K562 (cell line): ENCODE measurements around the gene HIGD1C. TPM values are rescaled to one million over a fixed set of nuclear protein-coding genes. Genes with fewer than 3 reads are reported as not detected.

ENCODE experiments used
- ATAC-seq: fragments of 200-7000 bp; cut with Tn5 transposase; 3 replicates; pipeline ENCODE4 v1.9.1; 2020; ENCODE audit warnings: moderate library complexity
- BruUV-seq: library from RNA; stranded (reverse); fragments of 400-500 nt; replicated peaks from 2 replicates; lab custom pipeline; 2021; lab: Mats Ljungman, UMichigan
- CTCF ChIA-PET: fragments of 300-600 bp; formaldehyde crosslinking; extraction: SDS; loops from one replicate; lab custom pipeline; 2021; ENCODE audit warnings: low intra/inter-chr PET ratio; lab: Yijun Ruan, JAX
- POLR2A ChIA-PET: fragments of 300-600, 350-650 bp; sonication (Branson Sonifier 250); formaldehyde crosslinking; extraction: SDS; loops from one replicate; lab custom pipeline; 2021; ENCODE audit warnings: antibody characterized with exemption, inconsistent platforms; lab: Yijun Ruan, JAX
- DNase-seq, 4 experiments: peaks; one replicate each; pipeline versions ENCODE4 v3.0.0 to v3.0.0-alpha.2; 2011 to 2018; ENCODE audit warnings: low spot score in 3 of 4, mixed read lengths in 3 of 4; ENCODE audit errors: extremely low read depth in 1 of 4
- FAIRE-seq: peaks from 2 replicates; lab custom pipeline; 2011; peaks lifted over from hg19 to GRCh38; lab: Jason Lieb, UNC
- H2AFZ ChIP-seq: 2 replicates; pipeline ENCODE4 v1.6.0; 2011; ENCODE audit warnings: low read depth, low read length, control low read depth, inconsistent platforms
- H3K27ac ChIP-seq: fragments of 200-600 bp; 3 replicates; pipeline ENCODE4 v1.8.0; 2011; ENCODE audit warnings: low read depth, mild to moderate bottlenecking, control low read depth, inconsistent platforms, low read length, moderate library complexity, mixed read lengths; ENCODE audit errors: extremely low read depth
- H3K27me3 ChIP-seq, 2 experiments: fragments of 300-600 bp in 1 of 2; 2 replicates in 1 of 2; 3 replicates in 1 of 2; pipeline versions ENCODE4 v1.6.0 to v1.8.0; 2011; ENCODE audit warnings: inconsistent platforms in 2 of 2, low read length in 2 of 2, mild to moderate bottlenecking in 1 of 2, mixed read lengths in 1 of 2, moderate library complexity in 1 of 2; ENCODE audit not compliant: control insufficient read depth in 2 of 2, insufficient read depth in 2 of 2
- H3K36me3 ChIP-seq: fragments of 300-600 bp; 3 replicates; pipeline ENCODE4 v1.8.0; 2011; ENCODE audit warnings: mild to moderate bottlenecking, low read length, inconsistent platforms; ENCODE audit not compliant: control insufficient read depth, insufficient read depth
- H3K4me1 ChIP-seq, 2 experiments: fragments of 200-600 bp in 1 of 2; replicated peaks in 1 of 2; 2 replicates in 1 of 2; 3 replicates in 1 of 2; pipeline versions ENCODE4 v1.5.1 to v1.8.0; 2011; ENCODE audit warnings: inconsistent platforms in 2 of 2, low read length in 2 of 2, mild to moderate bottlenecking in 1 of 2, mixed read lengths in 1 of 2, moderate library complexity in 1 of 2; ENCODE audit not compliant: control insufficient read depth in 2 of 2, insufficient read depth in 2 of 2
- H3K4me2 ChIP-seq: 2 replicates; pipeline ENCODE4 v1.6.1; 2011; ENCODE audit warnings: low read length, control low read depth, inconsistent platforms, mixed read lengths; ENCODE audit not compliant: insufficient read depth
- H3K4me3 ChIP-seq: fragments of 200-600 bp; sonication (generic), shearing (Covaris generic); 2 replicates; pipeline ENCODE4 v1.5.1; 2016; ENCODE audit warnings: control low read depth, inconsistent platforms
- H3K79me2 ChIP-seq: fragments of 200-600 bp; 3 replicates; pipeline ENCODE4 v1.8.0; 2011; ENCODE audit warnings: low read length, inconsistent platforms; ENCODE audit not compliant: control insufficient read depth, insufficient read depth
- H3K9ac ChIP-seq, 2 experiments: 2 replicates each; pipeline versions ENCODE4 v1.6.0 to v1.6.1; 2011; ENCODE audit warnings: low read depth in 2 of 2, low read length in 2 of 2, control low read depth in 1 of 2, inconsistent platforms in 1 of 2, mild to moderate bottlenecking in 1 of 2, mixed read lengths in 1 of 2; ENCODE audit not compliant: insufficient read depth in 1 of 2
- H3K9me1 ChIP-seq: one replicate; pipeline ENCODE4 v1.6.0; 2011; ENCODE audit warnings: inconsistent platforms, mild to moderate bottlenecking, low read length, moderate library complexity; ENCODE audit not compliant: control insufficient read depth, insufficient read depth
- H3K9me3 ChIP-seq: replicated peaks from 2 replicates; pipeline ENCODE4 v1.5.1; 2011; ENCODE audit warnings: low read depth, low read length, inconsistent platforms; ENCODE audit not compliant: control insufficient read depth, insufficient read depth
- H4K20me1 ChIP-seq: replicated peaks from 2 replicates; pipeline ENCODE4 v1.6.1; 2011; ENCODE audit warnings: low read length, inconsistent platforms, mixed read lengths; ENCODE audit not compliant: control insufficient read depth, insufficient read depth
- FOSL1 ChIP-seq: fragments of 200-800 bp; sonication (Bioruptor generic); conservative IDR thresholded peaks from 2 replicates; pipeline ENCODE4 v1.6.1; 2016; ENCODE audit warnings: missing genetic modification characterization, missing compliant biosample characterization
- JUND ChIP-seq, 2 experiments: IDR thresholded peaks; 2 replicates in 1 of 2; 3 replicates in 1 of 2; pipeline ENCODE4 v1.6.1; 2011; ENCODE audit warnings: borderline replicate concordance in 2 of 2, low read depth in 2 of 2, low read length in 2 of 2, improper control_type of control experiment in 1 of 2, missing biosample characterization in 1 of 2, missing genetic modification characterization in 1 of 2, missing genetic modification reagents in 1 of 2
- ZNF121 ChIP-seq: sonication (generic); formaldehyde crosslinking; conservative IDR thresholded peaks from 2 replicates; pipeline ENCODE4 v1.8.0; 2022; ENCODE audit warnings: missing genetic modification reagents
- in situ Hi-C: fragments of 300-500 bp; cut with MboI; formaldehyde crosslinking; loops from 4 replicates; pipeline ENCODE4 v1.15.0; 2018; ENCODE audit warnings: inconsistent platforms, mixed read lengths
- intact Hi-C: fragments of 100-400 bp; cut with micrococcal nuclease; formaldehyde crosslinking; loops from 2 replicates; pipeline ENCODE4 v1.14.2; 2022
- polyA plus RNA-seq, 8 experiments: library from polyadenylated mRNA; depleted of rRNA in 4 of 8; stranded (reverse) in 5 of 8; unstranded in 3 of 8; fragments of >200 nt; fragmentation: Nextera tagmentation in 2 of 8; fragmentation: Illumina TruSeq in 1 of 8; extraction: Ambion mirVana in 2 of 8; extraction: Trizol in 1 of 8; gene quantifications; 2 replicates each; pipeline versions ENCODE4 v1.2.1 to v1.2.3, GENCODE V29; 2011 to 2014; ENCODE audit warnings: inconsistent platforms in 1 of 8, missing spikeins in 1 of 8
- total RNA-seq, 7 experiments: library from RNA; depleted of rRNA in 6 of 7; stranded (reverse); fragments of >200 nt in 6 of 7; fragmentation: Illumina TruSeq in 2 of 7; extraction: Trizol in 2 of 7; gene quantifications; 2 replicates each; pipeline versions ENCODE4 v1.2.1 to v1.2.3, GENCODE V29; 2011 to 2021; ENCODE audit warnings: low replicate concordance in 1 of 7

The HIGD1C gene
- total and polyA plus RNA-seq, 9 of the 15 experiments (the other 6 are each of a cell fraction or from before 2014, with no cell fraction given), result not detected

DNA sequence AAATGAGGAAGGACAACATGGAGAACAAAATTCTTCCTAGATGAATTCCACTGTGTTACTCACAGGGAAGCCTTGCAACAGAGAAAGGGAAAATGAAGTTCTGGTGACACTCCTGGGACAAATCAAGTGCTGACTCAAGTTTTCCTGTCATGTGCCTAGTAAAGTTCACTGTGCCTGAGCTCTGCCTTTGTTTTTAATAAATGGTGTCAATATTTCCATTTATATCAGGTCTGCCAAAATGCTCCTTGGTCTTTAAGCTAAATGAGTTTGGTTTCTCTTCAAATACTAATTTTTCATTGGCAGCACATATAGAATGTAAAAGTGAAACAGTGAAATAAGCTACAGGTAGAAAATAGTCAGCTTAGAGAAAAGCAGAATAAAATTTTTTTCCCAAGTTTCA lies 33.0 kb downstream of the HIGD1C start:
- H3K27ac ChIP-seq, result no peak overlapping the region
- BruUV-seq, result no TSS peak
- no peak overlapping the region for H2AFZ ChIP-seq
- ChIA-PET CTCF (interaction anchor here (3.1 kb wide), 1 partner anchor 159 kb away, joined by 33 read pairs; no protein-coding TSS in a partner anchor), POLR2A (interaction anchor here (0.6 to 1.6 kb wide), 6 partner anchors 19 to 362 kb away, joined by 3 to 6 read pairs (median 4); no protein-coding TSS in a partner anchor)
- DNase-seq (no peak), ATAC-seq (no peak), FAIRE-seq (no peak)
- peaks cover 45% of the 10 kb centered on the region for H3K36me3 ChIP-seq
- no peak overlapping the region for H3K4me2 ChIP-seq
- no peaks in the 10 kb centered on the region for H3K4me1 ChIP-seq
- H3K9me3 ChIP-seq, result no peaks in the 10 kb centered on the region
- intact Hi-C loops (loop anchor here (5.0 kb wide), 1 partner anchor 367 kb away; no protein-coding TSS in a partner anchor), in situ Hi-C loops (no loop called here)
- no peak overlapping the region for H3K9ac ChIP-seq
- H3K27me3 ChIP-seq, result no peaks in the 10 kb centered on the region
- H3K79me2 ChIP-seq, result no peaks in the 10 kb centered on the region
- H3K4me3 ChIP-seq, result no peak overlapping the region
- no peaks in the 10 kb centered on the region for H4K20me1 ChIP-seq
- H3K9me1 ChIP-seq, result no peaks in the 10 kb centered on the region
- peak; percentile 12; the same call in 1 of the 2 replicates for TF ChIP-seq JUND (IDR thresholded peaks at IDR 0.05; ENCODE audit: borderline replicate concordance, low read depth, low read length)
- TF ChIP-seq JUND (tag; IDR thresholded peaks at IDR 0.05; ENCODE audit: borderline replicate concordance, low read depth, low read length), result no peak
- no peak for TF ChIP-seq ZNF121 (CRISPR knock-in tag)
- TF ChIP-seq FOSL1 (tag), result peak; percentile 56
- TF ChIP-seq, all 486 proteins: peak for 2
